Stimulated activated naive CD8-positive, alpha-beta T cell treated with anti-CD3 and anti-CD28 coated beads, Interleukin-15, Interleukin-2, amounts not matched to agents 100 ng/mL and 50 ng/mL, for 24 hours (primary cell): ENCODE measurements around the gene B9D1.

Experiments used
- H3K27ac Mint-ChIP-seq: one replicate; pipeline ENCODE4 v1.8.0; 2021; ENCODE audit warnings: mild to moderate bottlenecking, mixed read lengths
- H3K27me3 Mint-ChIP-seq: one replicate; pipeline ENCODE4 v1.8.0; 2021; ENCODE audit warnings: mixed read lengths
- H3K36me3 Mint-ChIP-seq: one replicate; pipeline ENCODE4 v1.8.0; 2021; ENCODE audit warnings: low read depth, mixed read lengths
- H3K4me1 Mint-ChIP-seq: one replicate; pipeline ENCODE4 v1.8.0; 2021; ENCODE audit warnings: low read depth, mixed read lengths
- H3K4me3 Mint-ChIP-seq: one replicate; pipeline ENCODE4 v1.8.0; 2021; ENCODE audit warnings: mild to moderate bottlenecking, mixed read lengths
- H3K9me3 Mint-ChIP-seq: one replicate; pipeline ENCODE4 v1.8.0; 2021; ENCODE audit warnings: mixed read lengths

The B9D1 gene

DNA sequence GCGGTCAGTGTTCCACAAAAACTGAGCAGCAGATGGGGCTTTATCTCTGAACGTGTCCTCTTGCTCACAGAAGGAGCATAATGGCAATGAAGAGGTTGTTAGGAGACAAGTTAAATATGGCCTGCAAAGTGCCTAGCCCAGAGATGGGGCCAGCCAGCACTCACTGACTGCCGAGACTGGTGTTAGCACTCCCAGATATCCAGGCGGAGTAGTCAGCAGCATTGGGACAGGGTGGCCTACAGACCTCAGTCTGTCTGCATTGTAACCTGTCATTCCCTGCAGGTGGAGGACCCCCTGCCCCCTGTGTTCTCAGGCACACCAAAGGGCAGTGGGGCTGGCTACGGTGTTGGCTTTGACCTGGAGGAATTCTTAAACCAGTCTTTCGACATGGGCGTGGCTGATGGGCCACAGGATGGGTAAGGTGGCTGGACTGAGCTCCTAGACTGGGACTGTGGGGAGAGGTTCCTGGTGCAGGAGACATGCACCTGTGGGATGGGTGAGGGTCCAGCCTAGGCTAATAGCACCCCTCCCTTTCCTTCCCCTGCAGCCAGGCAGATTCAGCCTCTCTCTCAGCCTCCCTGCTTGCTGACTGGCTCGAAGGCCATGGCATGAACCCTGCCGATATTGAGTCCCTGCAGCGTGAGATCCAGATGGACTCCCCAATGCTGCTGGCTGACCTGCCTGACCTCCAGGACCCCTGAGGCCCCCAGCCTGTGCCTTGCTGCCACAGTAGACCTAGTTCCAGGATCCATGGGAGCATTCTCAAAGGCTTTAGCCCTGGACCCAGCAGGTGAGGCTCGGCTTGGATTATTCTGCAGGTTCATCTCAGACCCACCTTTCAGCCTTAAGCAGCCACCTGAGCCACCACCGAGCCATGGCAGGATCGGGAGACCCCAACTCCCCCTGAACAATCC lies 20.3 kb upstream of the B9D1 start:
- no peak overlapping the region for H3K27ac Mint-ChIP-seq
- H3K4me1 Mint-ChIP-seq = peaks cover 13% of the 10 kb centered on the region
- peaks cover 23% of the 10 kb centered on the region for H3K36me3 Mint-ChIP-seq
- peaks cover under 1% of the 10 kb centered on the region for H3K27me3 Mint-ChIP-seq
- no peak overlapping the region for H3K4me3 Mint-ChIP-seq
- no peaks in the 10 kb centered on the region for H3K9me3 Mint-ChIP-seq

DNA sequence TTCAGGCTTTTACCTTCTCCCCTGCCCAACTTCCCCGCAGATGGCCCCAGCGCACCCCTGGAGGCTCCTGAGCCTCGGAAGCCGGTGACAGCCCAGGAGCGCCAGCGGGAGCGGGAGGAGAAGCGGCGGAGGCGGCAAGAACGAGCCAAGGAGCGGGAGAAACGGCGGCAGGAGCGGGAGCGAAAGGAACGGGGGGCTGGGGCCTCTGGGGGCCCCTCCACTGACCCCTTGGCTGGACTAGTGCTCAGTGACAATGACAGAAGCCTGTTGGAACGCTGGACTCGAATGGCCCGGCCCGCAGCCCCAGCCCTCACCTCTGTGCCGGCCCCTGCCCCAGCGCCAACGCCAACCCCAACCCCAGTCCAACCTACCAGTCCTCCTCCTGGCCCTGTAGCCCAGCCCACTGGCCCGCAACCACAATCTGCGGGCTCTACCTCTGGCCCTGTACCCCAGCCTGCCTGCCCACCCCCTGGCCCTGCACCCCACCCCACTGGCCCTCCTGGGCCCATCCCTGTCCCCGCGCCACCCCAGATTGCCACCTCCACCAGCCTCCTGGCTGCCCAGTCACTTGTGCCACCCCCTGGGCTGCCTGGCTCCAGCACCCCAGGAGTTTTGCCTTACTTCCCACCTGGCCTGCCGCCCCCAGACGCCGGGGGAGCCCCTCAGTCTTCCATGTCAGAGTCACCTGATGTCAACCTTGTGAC lies 19.4 kb upstream of the B9D1 start:
- H3K27me3 Mint-ChIP-seq = no peaks in the 10 kb centered on the region
- H3K36me3 Mint-ChIP-seq = peaks cover 23% of the 10 kb centered on the region

GRCh38 chr17:19381361-19381740 lies 18.8 kb upstream of the B9D1 start:
- H3K36me3 Mint-ChIP-seq = peaks cover 23% of the 10 kb centered on the region
- no peak overlapping the region for H3K27ac Mint-ChIP-seq
- H3K27me3 Mint-ChIP-seq = no peaks in the 10 kb centered on the region

More for the DNA sequence above, 19.4 kb upstream of the B9D1 start:
- H3K27ac Mint-ChIP-seq = no peak overlapping the region
- no peaks in the 10 kb centered on the region for H3K9me3 Mint-ChIP-seq
- peaks cover 16% of the 10 kb centered on the region for H3K4me1 Mint-ChIP-seq
- H3K4me3 Mint-ChIP-seq = no peak overlapping the region

GRCh38 chr17:19380481-19381301 lies 18.2 kb upstream of the B9D1 start:
- Mint-ChIP-seq H3K36me3 (peaks cover 23% of the 10 kb centered on the region), H3K27ac (no peak overlapping the region), H3K4me3 (no peak overlapping the region), H3K4me1 (peaks cover 20% of the 10 kb centered on the region), H3K27me3 (no peaks in the 10 kb centered on the region), H3K9me3 (no peaks in the 10 kb centered on the region)

More at GRCh38 chr17:19381361-19381740, 18.8 kb upstream of the B9D1 start:
- H3K4me3 Mint-ChIP-seq = no peak overlapping the region
- H3K4me1 Mint-ChIP-seq = peaks cover 16% of the 10 kb centered on the region
- H3K9me3 Mint-ChIP-seq = no peaks in the 10 kb centered on the region

- no peak overlapping the region for H3K27ac Mint-ChIP-seq
- peak overlapping the region; percentile 100 for H3K4me3 Mint-ChIP-seq
- H3K9me3 Mint-ChIP-seq = no peaks in the 10 kb centered on the region
- H3K4me1 Mint-ChIP-seq = peaks cover 20% of the 10 kb centered on the region
- no peaks in the 10 kb centered on the region for H3K27me3 Mint-ChIP-seq
- peaks cover 21% of the 10 kb centered on the region for H3K36me3 Mint-ChIP-seq
Measured at GRCh38 chr17:19379361-19380065, 17.0 kb upstream of the B9D1 start.

- H3K9me3 Mint-ChIP-seq = no peaks in the 10 kb centered on the region
- H3K27ac Mint-ChIP-seq = peak within 1 kb of the TSS; percentile 98
- peaks cover 17% of the 10 kb centered on the region for H3K36me3 Mint-ChIP-seq
- peak within 1 kb of the TSS; percentile 100 for H3K4me3 Mint-ChIP-seq
- H3K27me3 Mint-ChIP-seq = no peaks in the 10 kb centered on the region
- peaks cover 20% of the 10 kb centered on the region for H3K4me1 Mint-ChIP-seq
Measured at GRCh38 chr17:19378416-19379360, 16.2 kb upstream of the B9D1 start, which contains the start of gene MAPK7. TSS of gene MAPK7 (plus strand) at chr17:19378498. CDS start at chr17:19378901, 403 bp downstream.

- Mint-ChIP-seq H3K36me3 (peaks cover 17% of the 10 kb centered on the region), H3K4me1 (peaks cover 20% of the 10 kb centered on the region), H3K27ac (peak overlapping the region; percentile 98), H3K9me3 (no peaks in the 10 kb centered on the region), H3K4me3 (peak overlapping the region; percentile 100), H3K27me3 (no peaks in the 10 kb centered on the region)
Measured at GRCh38 chr17:19377602-19378415, 15.3 kb upstream of the B9D1 start.

DNA sequence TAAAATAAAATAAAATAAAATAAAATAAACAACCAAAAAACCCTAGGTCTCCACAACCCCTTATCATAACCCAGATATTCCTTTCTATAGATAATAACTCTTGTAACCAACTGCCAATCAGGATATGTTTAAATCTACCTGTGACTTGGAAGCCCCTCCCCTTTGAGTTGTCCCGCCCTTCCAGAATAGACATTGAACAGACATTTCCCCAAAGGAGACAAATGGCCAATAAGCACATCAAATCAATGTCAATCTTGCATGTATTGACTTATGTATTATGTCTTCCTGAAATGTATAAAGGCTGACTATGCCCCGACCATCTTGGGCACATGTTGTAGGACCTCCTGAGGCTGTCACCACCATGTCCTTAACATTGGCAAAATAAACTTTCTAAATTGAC lies 14.3 kb upstream of the B9D1 start:
- peak overlapping the region; percentile 100 for H3K4me3 Mint-ChIP-seq
- H3K27me3 Mint-ChIP-seq = no peaks in the 10 kb centered on the region
- H3K4me1 Mint-ChIP-seq = peaks cover 27% of the 10 kb centered on the region
- no peaks in the 10 kb centered on the region for H3K9me3 Mint-ChIP-seq
- H3K27ac Mint-ChIP-seq = peak overlapping the region; percentile 98
- H3K36me3 Mint-ChIP-seq = peaks cover 17% of the 10 kb centered on the region

- peaks cover 8% of the 10 kb centered on the region for H3K36me3 Mint-ChIP-seq
- peaks cover 38% of the 10 kb centered on the region for H3K4me1 Mint-ChIP-seq
- no peak overlapping the region for H3K27ac Mint-ChIP-seq
Measured at GRCh38 chr17:19375732-19376131, 13.2 kb upstream of the B9D1 start.

DNA sequence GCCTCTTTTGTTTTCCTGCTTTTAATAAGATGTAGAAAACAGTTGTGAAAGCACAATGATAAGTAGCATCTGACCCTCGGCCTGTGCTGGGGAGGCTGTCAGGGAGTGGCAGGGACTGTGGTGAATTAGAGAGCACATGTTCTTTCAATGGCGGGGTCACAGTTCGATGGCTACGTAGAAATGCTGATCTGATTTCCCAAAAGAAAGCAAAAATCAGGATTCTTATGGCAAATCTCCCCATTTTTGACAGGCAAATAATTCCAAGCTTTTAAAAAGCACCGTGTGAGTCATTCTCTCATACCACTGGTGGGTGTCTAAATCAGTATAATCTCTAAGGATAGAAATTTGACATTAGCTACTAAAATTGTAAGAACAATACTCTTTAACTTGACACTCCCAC lies 11.6 kb upstream of the B9D1 start:
- Mint-ChIP-seq H3K27ac (no peak overlapping the region), H3K36me3 (no peaks in the 10 kb centered on the region), H3K27me3 (no peaks in the 10 kb centered on the region), H3K4me3 (no peak overlapping the region), H3K4me1 (peaks cover 52% of the 10 kb centered on the region), H3K9me3 (no peaks in the 10 kb centered on the region)

More at GRCh38 chr17:19375732-19376131, 13.2 kb upstream of the B9D1 start:
- Mint-ChIP-seq H3K4me3 (peak overlapping the region; percentile 9), H3K27me3 (no peaks in the 10 kb centered on the region), H3K9me3 (no peaks in the 10 kb centered on the region)

DNA sequence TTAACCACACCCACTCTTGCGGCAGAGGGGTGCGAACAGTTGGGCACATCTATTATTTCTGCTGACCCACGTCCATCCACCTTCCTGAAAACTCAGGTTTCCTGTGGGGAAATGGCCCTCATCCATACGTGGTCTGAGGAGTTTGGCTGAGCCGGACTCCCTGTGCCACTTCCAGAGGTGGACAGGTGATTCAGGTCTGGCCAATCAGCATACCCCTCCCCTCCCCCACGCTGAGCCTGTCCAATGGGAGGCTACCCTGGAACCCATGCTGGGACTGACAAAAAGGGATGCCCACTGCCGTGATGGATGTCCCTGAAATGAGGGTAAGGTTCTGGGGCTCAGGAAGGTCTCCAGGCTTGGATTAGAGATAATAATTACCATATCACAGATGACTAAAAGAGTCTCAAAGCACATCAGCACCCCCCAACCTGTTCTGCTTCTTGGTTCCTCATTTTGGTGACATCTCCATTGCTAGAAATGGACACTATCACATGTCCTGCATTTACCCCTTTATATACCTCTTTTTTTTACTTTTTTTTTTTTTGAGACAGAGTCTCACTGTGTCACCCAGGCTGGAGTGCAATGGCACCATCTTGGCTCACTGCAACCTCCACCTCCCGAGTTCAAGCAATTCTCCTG lies 10.5 kb upstream of the B9D1 start:
- H3K36me3 Mint-ChIP-seq = no peaks in the 10 kb centered on the region
- H3K9me3 Mint-ChIP-seq = no peaks in the 10 kb centered on the region
- H3K4me3 Mint-ChIP-seq = no peak overlapping the region
- H3K4me1 Mint-ChIP-seq = peaks cover 53% of the 10 kb centered on the region
- H3K27me3 Mint-ChIP-seq = no peaks in the 10 kb centered on the region
- H3K27ac Mint-ChIP-seq = no peak overlapping the region

DNA sequence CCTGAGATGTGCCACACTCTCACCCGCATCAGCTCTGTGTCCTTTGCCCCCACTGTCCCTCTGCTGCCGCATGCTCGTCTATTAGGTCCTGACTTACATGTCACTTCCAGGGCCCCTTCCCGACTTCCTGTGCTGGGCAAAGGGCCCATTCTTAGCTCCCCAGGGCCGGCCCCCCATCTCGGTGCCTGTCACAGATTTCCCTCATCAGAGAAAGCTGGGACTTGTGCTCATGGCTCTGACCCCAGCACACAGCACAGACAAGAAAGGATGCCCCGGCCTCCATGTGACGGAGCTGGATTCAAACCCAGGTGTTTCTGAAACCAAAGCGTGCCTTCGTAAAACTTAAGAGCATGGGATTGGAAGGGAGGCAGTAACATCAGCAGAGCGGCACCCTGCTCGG lies 9.9 kb upstream of the B9D1 start:
- Mint-ChIP-seq H3K36me3 (no peaks in the 10 kb centered on the region), H3K27ac (no peak overlapping the region), H3K4me1 (peaks cover 52% of the 10 kb centered on the region), H3K4me3 (no peak overlapping the region), H3K9me3 (no peaks in the 10 kb centered on the region), H3K27me3 (no peaks in the 10 kb centered on the region)
